Endothelial cell of umbilical vein (primary cell): Measurements from ENCODE around the gene ADARB2. TPM values are rescaled to one million over a fixed set of nuclear protein-coding genes. Genes with fewer than 3 reads are reported as not detected.

ENCODE experiments used
- BruUV-seq: library from RNA; stranded (reverse); fragments of 400-500 nt; replicated peaks from 2 replicates; lab custom pipeline; 2021; lab: Mats Ljungman, UMichigan
- CTCF ChIA-PET: fragments of 300-600, 350-600 bp; sonication (Branson Sonifier 250); formaldehyde crosslinking; loops from one replicate; lab custom pipeline; 2021; ENCODE audit warnings: antibody characterized with exemption, inconsistent platforms; lab: Charles Lee
- POLR2A ChIA-PET: fragments of 300-600, 350-600 bp; sonication (Branson Sonifier 250); formaldehyde crosslinking; loops from one replicate; lab custom pipeline; 2021; ENCODE audit warnings: antibody characterized with exemption, inconsistent platforms; lab: Charles Lee
- DNase-seq: peaks from one replicate; pipeline ENCODE4 v3.0.0-alpha.2; 2011; ENCODE audit warnings: low read depth, low spot score
- FAIRE-seq: peaks from 2 replicates; lab custom pipeline; 2011; peaks lifted over from hg19 to GRCh38; lab: Jason Lieb, UNC
- H2AFZ ChIP-seq: 2 replicates; pipeline ENCODE4 v1.6.0; 2012; ENCODE audit warnings: low read depth, low read length, control low read depth, inconsistent platforms
- H3K27ac ChIP-seq: 2 replicates; pipeline ENCODE4 v1.5.1; 2011; ENCODE audit warnings: low read depth, mild to moderate bottlenecking, control low read depth, low read length, moderate library complexity; ENCODE audit not compliant: insufficient read depth
- H3K27me3 ChIP-seq, 2 experiments: 2 replicates each; pipeline versions ENCODE4 v1.6.0 to v1.6.1; 2011; ENCODE audit warnings: low read length in 2 of 2, mixed read lengths in 1 of 2; ENCODE audit not compliant: control insufficient read depth in 2 of 2, insufficient read depth in 2 of 2
- H3K36me3 ChIP-seq, 2 experiments: 2 replicates in 1 of 2; 3 replicates in 1 of 2; pipeline ENCODE4 v1.5.1; 2011; ENCODE audit warnings: low read length in 2 of 2, mild to moderate bottlenecking in 1 of 2, moderate library complexity in 1 of 2; ENCODE audit not compliant: control insufficient read depth in 2 of 2, insufficient read depth in 2 of 2; ENCODE audit errors: extremely low read depth in 1 of 2
- H3K4me1 ChIP-seq: 3 replicates; pipeline ENCODE4 v1.5.1; 2011; ENCODE audit warnings: mild to moderate bottlenecking, low read length; ENCODE audit not compliant: control insufficient read depth, insufficient read depth; ENCODE audit errors: extremely low read depth
- H3K4me2 ChIP-seq: 2 replicates; pipeline ENCODE4 v1.6.1; 2011; ENCODE audit warnings: low read length, control low read depth, mixed read lengths; ENCODE audit not compliant: insufficient read depth
- H3K4me3 ChIP-seq, 3 experiments: fragments of 200-600 bp in 1 of 3; sonication (generic), shearing (Covaris generic) in 1 of 3; replicated peaks in 1 of 3; 2 replicates each; pipeline ENCODE4 v1.5.1; 2011 to 2016; ENCODE audit warnings: control low read depth in 3 of 3, low read length in 3 of 3, mild to moderate bottlenecking in 2 of 3, inconsistent platforms in 1 of 3, low read depth in 1 of 3, moderate library complexity in 1 of 3; ENCODE audit not compliant: insufficient read depth in 1 of 3
- H3K79me2 ChIP-seq: 2 replicates; pipeline ENCODE4 v1.6.0; 2012; ENCODE audit warnings: low read length, inconsistent platforms; ENCODE audit not compliant: control insufficient read depth, insufficient read depth
- H3K9ac ChIP-seq: replicated peaks from 2 replicates; pipeline ENCODE3; 2011; ENCODE audit warnings: low read length, control low read depth; ENCODE audit not compliant: insufficient read depth; ENCODE audit errors: extremely low read depth
- H3K9me1 ChIP-seq: replicated peaks from 3 replicates; pipeline ENCODE4 v1.6.0; 2011; ENCODE audit warnings: mild to moderate bottlenecking, low read length; ENCODE audit not compliant: control insufficient read depth, insufficient read depth; ENCODE audit errors: extremely low read depth
- H3K9me3 ChIP-seq: replicated peaks from 2 replicates; pipeline ENCODE4 v1.5.1; 2012; ENCODE audit warnings: low read length, inconsistent platforms; ENCODE audit not compliant: control insufficient read depth, insufficient read depth
- H4K20me1 ChIP-seq: replicated peaks from 2 replicates; pipeline ENCODE3; 2011; ENCODE audit warnings: mild to moderate bottlenecking, low read length; ENCODE audit not compliant: control insufficient read depth, insufficient read depth; ENCODE audit errors: extremely low read depth
- CTCF ChIP-seq, 2 donors: IDR thresholded peaks; 1 replicate in 1 of 2; 2 replicates in 1 of 2; pipeline ENCODE4 v1.5.1; 2011; ENCODE audit warnings: low read length in 2 of 2, mild to moderate bottlenecking in 2 of 2, moderate library complexity in 2 of 2, control low read depth in 1 of 2, inconsistent platforms in 1 of 2, low read depth in 1 of 2; ENCODE audit not compliant: insufficient read depth in 1 of 2; ENCODE audit errors: extremely low read depth in 1 of 2
- EZH2 ChIP-seq: IDR thresholded peaks from 2 replicates; pipeline ENCODE4 v1.6.1; 2012; ENCODE audit warnings: borderline replicate concordance, low read depth, mild to moderate bottlenecking, moderate library complexity, low read length, inconsistent platforms; ENCODE audit not compliant: severe bottlenecking
- FOS ChIP-seq: IDR thresholded peaks from 2 replicates; pipeline ENCODE4 v1.6.1; 2011; ENCODE audit warnings: mild to moderate bottlenecking, low read length, moderate library complexity, borderline replicate concordance; ENCODE audit not compliant: insufficient read depth
- GATA2 ChIP-seq: IDR thresholded peaks from 2 replicates; pipeline ENCODE4 v1.7.0; 2011; ENCODE audit warnings: low read depth, mild to moderate bottlenecking, moderate library complexity, mixed read lengths, low read length; ENCODE audit not compliant: insufficient read length, insufficient read depth
- JUN ChIP-seq: IDR thresholded peaks from 2 replicates; pipeline ENCODE4 v1.6.1; 2011; ENCODE audit warnings: borderline replicate concordance, low read depth; ENCODE audit not compliant: insufficient read length, insufficient read depth
- MAX ChIP-seq: IDR thresholded peaks from 2 replicates; pipeline ENCODE4 v1.6.1; 2011; ENCODE audit not compliant: insufficient read depth, insufficient read length
- MYC ChIP-seq: IDR thresholded peaks from one replicate; pipeline ENCODE4 v1.6.1; 2011; ENCODE audit warnings: mild to moderate bottlenecking, low read depth, low read length
- POLR2A ChIP-seq: IDR thresholded peaks from 2 replicates; pipeline ENCODE4 v1.6.1; 2012; ENCODE audit warnings: low read depth, mild to moderate bottlenecking, control low read depth, low read length
- POLR2AphosphoS5 ChIP-seq: IDR thresholded peaks from 2 replicates; pipeline ENCODE4 v1.6.1; 2012; ENCODE audit warnings: low read depth, mild to moderate bottlenecking, control low read depth, low read length, moderate library complexity; ENCODE audit not compliant: insufficient read depth
- dilution Hi-C: fragments of 300-500 bp; cut with MboI; formaldehyde crosslinking; loops from one replicate; pipeline ENCODE4 v1.15.0; 2019; ENCODE audit warnings: low sequenced_read_pairs; ENCODE audit not compliant: extremely low pct_ligation_motif_present
- intact Hi-C: fragments of 100-400 bp; cut with micrococcal nuclease; formaldehyde crosslinking; loops from one replicate; pipeline ENCODE4 v1.10.0; 2022
- polyA plus RNA-seq, 4 experiments: library from polyadenylated mRNA; depleted of rRNA in 3 of 4; stranded (reverse) in 3 of 4; unstranded in 1 of 4; fragments of >200 nt; gene quantifications; 2 replicates each; pipeline versions ENCODE4 v1.2.1 to v1.2.3, GENCODE V29; 2011 to 2012; ENCODE audit warnings: missing spikeins in 1 of 4
- total RNA-seq: library from RNA; stranded (reverse); gene quantifications from 2 replicates; pipeline ENCODE4 v1.2.3, GENCODE V29; 2021

ADARB2 gene
- total and polyA plus RNA-seq, 2 donors (not counting 3 experiments of a cell fraction or from before 2014, with no cell fraction given): not detected

GRCh38 chr10:1209355-1209979 lies 527.9 kb downstream of the ADARB2 start:
- Histone ChIP-seq H3K9me3 (no peaks in the 10 kb centered on the region), H3K9me1 (no peaks in the 10 kb centered on the region), H3K27me3 (no peaks in the 10 kb centered on the region), H3K4me1 (no peaks in the 10 kb centered on the region), H3K4me2 (no peak overlapping the region), H3K36me3 (no peaks in the 10 kb centered on the region), H4K20me1 (no peaks in the 10 kb centered on the region), H2AFZ (no peak overlapping the region), H3K27ac (no peak overlapping the region), H3K79me2 (no peaks in the 10 kb centered on the region), H3K4me3 (no peak overlapping the region), H3K9ac (no peak overlapping the region)
- ChIA-PET CTCF (no interaction called here), POLR2A (no interaction called here)
- no peak for FAIRE-seq
- no peak for DNase-seq
- intact Hi-C loops: no loop called here
- TF ChIP-seq GATA2 (no peak), POLR2AphosphoS5 (no peak), JUN (no peak), EZH2 (no peak), MYC (no peak), FOS (no peak), MAX (no peak), POLR2A (no peak), CTCF (IDR thresholded peaks at IDR 0.05; ENCODE audit: extremely low read depth in 1 of 2, insufficient read depth in 1 of 2, low read depth in 1 of 2, low read length in 2 of 2) (no peak)
- BruUV-seq: no TSS peak
- dilution Hi-C loops: no loop called here
